Choroid plexus epithelial cell (primary cell): ENCODE measurements around the gene SCAF4.

Experiments
- DNase-seq: peaks from one replicate; pipeline ENCODE4 v3.0.0-alpha.2; 2010; ENCODE audit warnings: low read depth
- H3K4me3 ChIP-seq: 2 replicates; pipeline ENCODE4 v1.5.1; 2011; ENCODE audit warnings: low read depth, mild to moderate bottlenecking, control low read depth, low read length, moderate library complexity
- TF ChIP-seq, protein P1 (sequence below): conservative IDR thresholded peaks from 2 replicates; pipeline ENCODE4 v1.5.1; 2011; ENCODE audit warnings: low read depth, mild to moderate bottlenecking, control low read depth, inconsistent platforms, low read length, moderate library complexity

Gene SCAF4

GRCh38 chr21:31728952-31729351 is 3.0 kb downstream of the SCAF4 start:
- H3K4me3 ChIP-seq: no peak overlapping the region

GRCh38 chr21:31728191-31728590 is 3.7 kb downstream of the SCAF4 start:
- DNase-seq: no peak
- H3K4me3 ChIP-seq: no peak overlapping the region
- TF ChIP-seq, protein P1, sequence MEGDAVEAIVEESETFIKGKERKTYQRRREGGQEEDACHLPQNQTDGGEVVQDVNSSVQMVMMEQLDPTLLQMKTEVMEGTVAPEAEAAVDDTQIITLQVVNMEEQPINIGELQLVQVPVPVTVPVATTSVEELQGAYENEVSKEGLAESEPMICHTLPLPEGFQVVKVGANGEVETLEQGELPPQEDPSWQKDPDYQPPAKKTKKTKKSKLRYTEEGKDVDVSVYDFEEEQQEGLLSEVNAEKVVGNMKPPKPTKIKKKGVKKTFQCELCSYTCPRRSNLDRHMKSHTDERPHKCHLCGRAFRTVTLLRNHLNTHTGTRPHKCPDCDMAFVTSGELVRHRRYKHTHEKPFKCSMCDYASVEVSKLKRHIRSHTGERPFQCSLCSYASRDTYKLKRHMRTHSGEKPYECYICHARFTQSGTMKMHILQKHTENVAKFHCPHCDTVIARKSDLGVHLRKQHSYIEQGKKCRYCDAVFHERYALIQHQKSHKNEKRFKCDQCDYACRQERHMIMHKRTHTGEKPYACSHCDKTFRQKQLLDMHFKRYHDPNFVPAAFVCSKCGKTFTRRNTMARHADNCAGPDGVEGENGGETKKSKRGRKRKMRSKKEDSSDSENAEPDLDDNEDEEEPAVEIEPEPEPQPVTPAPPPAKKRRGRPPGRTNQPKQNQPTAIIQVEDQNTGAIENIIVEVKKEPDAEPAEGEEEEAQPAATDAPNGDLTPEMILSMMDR: no peak

More at GRCh38 chr21:31728952-31729351, 3.0 kb downstream of the SCAF4 start:
- DNase-seq: no peak
- TF ChIP-seq, protein P1: no peak

GRCh38 chr21:31727181-31727580 is 4.7 kb downstream of the SCAF4 start:
- peak; percentile 36 for DNase-seq
- no peak overlapping the region for H3K4me3 ChIP-seq
- TF ChIP-seq, protein P1: no peak

DNA sequence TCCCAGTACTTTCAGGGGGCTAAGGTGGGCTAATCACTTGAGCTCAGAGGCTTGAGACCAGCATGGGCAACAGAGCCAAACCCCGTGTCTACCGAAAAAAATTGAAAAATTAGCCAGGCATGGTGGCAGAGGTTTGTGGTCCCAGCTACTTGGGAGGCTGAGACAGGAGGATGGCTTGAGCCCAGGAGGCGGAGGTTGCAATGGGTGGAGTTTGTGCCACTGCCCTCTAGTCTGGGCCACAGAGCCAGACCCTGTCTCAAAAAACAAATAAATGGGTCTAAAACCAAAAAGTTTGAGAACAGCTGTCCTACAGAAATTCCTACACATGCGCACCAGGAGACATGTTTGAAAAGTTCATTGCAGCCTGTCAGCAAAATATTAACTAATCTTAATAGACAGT is 5.5 kb downstream of the SCAF4 start:
- TF ChIP-seq, protein P1: no peak
- DNase-seq: no peak
- H3K4me3 ChIP-seq: no peak overlapping the region

- no peak for DNase-seq
- TF ChIP-seq, protein P1: no peak
- H3K4me3 ChIP-seq: no peak overlapping the region
Observed at GRCh38 chr21:31725202-31725839, 6.6 kb downstream of the SCAF4 start.

DNA sequence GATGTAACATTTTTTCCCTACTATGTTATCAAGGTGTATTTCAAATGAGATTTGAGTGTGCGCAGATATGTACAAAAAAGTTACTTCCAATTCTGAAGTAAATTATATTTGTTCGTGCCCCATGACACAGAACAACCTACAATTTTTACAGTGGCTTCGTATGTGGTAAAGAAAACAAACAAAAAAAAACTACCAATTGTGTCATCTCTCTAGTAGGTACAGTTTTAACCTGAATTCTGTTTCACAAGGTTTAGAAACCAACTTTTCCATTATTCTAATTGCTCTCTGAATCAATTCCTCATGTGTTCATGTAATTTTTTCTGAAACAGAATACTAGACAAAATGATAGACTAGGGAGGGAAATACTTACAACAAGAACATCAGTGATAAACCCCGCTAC is 7.4 kb downstream of the SCAF4 start:
- TF ChIP-seq, protein P1: no peak
- H3K4me3 ChIP-seq: no peak overlapping the region
- DNase-seq: no peak

DNA sequence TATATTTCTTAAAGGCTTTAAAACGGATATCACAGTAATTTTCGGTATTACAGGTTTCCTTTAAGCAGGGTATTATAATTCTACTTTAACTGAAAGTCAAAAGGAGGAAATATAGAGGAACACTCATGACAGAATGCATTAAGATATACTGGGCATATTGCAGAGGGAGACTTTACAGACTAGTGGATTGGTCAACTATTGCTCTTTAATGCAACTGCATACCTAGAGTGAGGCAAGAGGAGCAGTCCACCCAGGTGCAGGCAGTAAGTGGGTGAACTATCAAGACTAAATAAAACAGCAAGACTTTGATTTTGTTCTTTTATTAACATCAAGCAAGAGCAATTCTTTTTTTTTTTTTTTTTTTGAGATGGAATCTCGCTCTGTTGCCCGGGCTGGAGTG is 10.5 kb downstream of the SCAF4 start:
- TF ChIP-seq, protein P1: no peak
- DNase-seq: no peak
- H3K4me3 ChIP-seq: no peak overlapping the region
